Lower lobe of right lung (tissue), 2 donors: Measurements from ENCODE around the gene PAK6. TPM values are rescaled to one million over a fixed set of nuclear protein-coding genes. Genes with fewer than 3 reads are reported as not detected.

Source experiments
- ATAC-seq, 2 donors: fragments of 200-7000 bp; cut with Tn5 transposase; one replicate each; pipeline ENCODE4 v1.9.1; 2020 to 2022; ENCODE audit warnings: mild to moderate bottlenecking in 2 of 2, moderate library complexity in 2 of 2
- DNase-seq: peaks from one replicate; pipeline ENCODE4 v3.0.0-alpha.2; 2020
- H3K27ac ChIP-seq: fragments of 200-600 bp; one replicate; pipeline ENCODE4 v1.8.0; 2022
- H3K27me3 ChIP-seq: fragments of 200-600 bp; one replicate; pipeline ENCODE4 v1.8.0; 2022; ENCODE audit warnings: low read depth
- H3K36me3 ChIP-seq: fragments of 200-600 bp; one replicate; pipeline ENCODE4 v1.8.0; 2022; ENCODE audit warnings: mild to moderate bottlenecking
- H3K4me1 ChIP-seq: fragments of 200-600 bp; one replicate; pipeline ENCODE4 v1.8.0; 2022
- H3K4me3 ChIP-seq: fragments of 200-600 bp; one replicate; pipeline ENCODE4 v1.8.0; 2022; ENCODE audit warnings: mild to moderate bottlenecking
- H3K9me3 ChIP-seq: fragments of 200-600 bp; one replicate; pipeline ENCODE4 v1.8.0; 2022
- CTCF ChIP-seq: fragments of 200-600 bp; IDR thresholded peaks from one replicate; pipeline ENCODE4 v1.8.0; 2022; ENCODE audit warnings: antibody characterized with exemption, mild to moderate bottlenecking
- intact Hi-C: fragments of 100-400 bp; cut with DNase I; formaldehyde crosslinking; loops from one replicate; pipeline ENCODE4 v1.11.0; 2022
- total RNA-seq: library from RNA; stranded (reverse); fragmentation: NEBNext Ultra II Directional; extraction: Animal tissue kit (Norgen Biotek cat#: 25700); gene quantifications from one replicate; pipeline ENCODE4 v1.2.1, GENCODE V29; 2021
- donor health status: DM: no; HTN: yes; CAD: no; lungs with severe emphysema.

The PAK6 gene
- total RNA-seq, 1 donor from 2014 or later, result 5.6 TPM

DNA sequence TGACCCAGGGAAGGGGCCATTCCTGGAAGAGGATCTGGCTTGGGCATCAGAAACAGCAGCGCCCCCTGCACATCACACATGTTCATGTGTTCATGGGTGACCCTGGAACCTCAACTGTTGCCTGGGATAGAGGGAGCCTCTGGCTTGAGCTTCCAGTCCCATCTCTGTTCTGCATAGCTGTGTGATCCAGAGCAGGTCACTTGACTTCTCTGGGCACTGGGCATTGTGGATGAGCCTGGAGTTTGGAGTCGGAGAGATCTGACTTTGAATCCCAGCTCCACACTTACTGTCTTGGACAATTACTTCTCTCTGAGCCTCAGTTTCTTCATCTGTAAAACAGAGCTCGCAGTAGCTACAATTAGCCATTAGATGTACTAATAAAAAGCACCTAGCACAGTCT lies 15.6 kb downstream of the PAK6 start:
- no peaks in the 10 kb centered on the region for H3K36me3 ChIP-seq
- peaks cover 22% of the 10 kb centered on the region for H3K4me1 ChIP-seq
- H3K27ac ChIP-seq, result no peak overlapping the region
- peaks cover 17% of the 10 kb centered on the region for H3K27me3 ChIP-seq
- H3K4me3 ChIP-seq, result no peak overlapping the region
- H3K9me3 ChIP-seq, result no peaks in the 10 kb centered on the region
- no peak for DNase-seq
- intact Hi-C loops, result no loop called here
- ATAC-seq, result no peak
- no peak for TF ChIP-seq CTCF

- no peaks in the 10 kb centered on the region for H3K36me3 ChIP-seq
- ATAC-seq, result no peak
- H3K27ac ChIP-seq, result no peak overlapping the region
- H3K4me3 ChIP-seq, result no peak overlapping the region
- intact Hi-C loops, result no loop called here
- no peaks in the 10 kb centered on the region for H3K9me3 ChIP-seq
- peaks cover 22% of the 10 kb centered on the region for H3K4me1 ChIP-seq
- TF ChIP-seq CTCF, result no peak
- no peak for DNase-seq
- H3K27me3 ChIP-seq, result peaks cover 17% of the 10 kb centered on the region
Measured at GRCh38 chr15:40255033-40255432, 16.2 kb downstream of the PAK6 start.

- intact Hi-C loops, result no loop called here
- DNase-seq, result no peak
- H3K36me3 ChIP-seq, result no peaks in the 10 kb centered on the region
Measured at GRCh38 chr15:40256638-40257235, 17.9 kb downstream of the PAK6 start.

DNA sequence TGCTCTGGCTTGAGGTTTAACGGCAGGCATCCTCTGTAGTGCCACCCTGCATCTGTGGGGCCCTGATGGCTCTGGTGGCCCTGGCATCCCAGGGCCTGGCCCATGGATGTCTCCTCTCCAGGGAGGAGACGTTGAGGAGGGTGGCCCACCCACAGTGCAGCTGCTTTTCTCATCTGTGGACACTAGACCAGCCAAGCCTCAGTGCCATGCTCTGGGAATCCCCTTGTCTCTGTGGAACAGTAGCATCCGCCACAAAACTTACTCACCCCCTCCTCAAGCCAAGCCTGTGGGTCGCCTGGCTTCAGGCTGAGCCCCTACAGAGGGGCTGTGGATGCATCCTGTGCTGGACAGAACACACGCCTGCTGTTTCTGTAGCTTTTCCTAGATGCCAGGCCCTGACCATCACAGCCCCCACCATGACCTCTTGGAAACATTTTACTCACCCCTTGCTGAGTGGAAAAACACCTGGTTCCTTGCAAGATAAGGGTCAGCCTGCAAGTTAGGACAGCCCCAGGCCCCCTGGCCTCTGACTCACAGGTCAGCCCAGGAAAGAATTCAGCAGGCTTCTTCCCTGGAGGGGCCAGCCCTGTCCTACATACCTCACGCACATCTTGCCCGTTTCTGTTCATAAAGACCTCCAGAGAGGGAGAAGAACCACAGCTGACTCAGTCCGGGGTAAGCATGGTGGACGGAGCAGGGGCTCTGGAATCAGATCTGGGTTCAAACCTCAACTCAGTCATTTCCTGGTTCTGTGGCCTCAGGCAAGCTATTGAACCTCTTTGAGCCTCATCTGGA lies 19.0 kb downstream of the PAK6 start:
- intact Hi-C loops, result no loop called here
- Histone ChIP-seq H3K4me3 (no peak overlapping the region), H3K27me3 (peaks cover 9% of the 10 kb centered on the region), H3K4me1 (peaks cover 13% of the 10 kb centered on the region), H3K27ac (no peak overlapping the region), H3K9me3 (no peaks in the 10 kb centered on the region), H3K36me3 (no peaks in the 10 kb centered on the region)
- DNase-seq (no peak), ATAC-seq (no peak)
- TF ChIP-seq CTCF, result no peak

More at GRCh38 chr15:40256638-40257235, 17.9 kb downstream of the PAK6 start:
- no peak overlapping the region for H3K4me3 ChIP-seq
- H3K27ac ChIP-seq, result no peak overlapping the region
- H3K9me3 ChIP-seq, result no peaks in the 10 kb centered on the region
- ATAC-seq, result no peak
- peaks cover 22% of the 10 kb centered on the region for H3K4me1 ChIP-seq
- no peak for TF ChIP-seq CTCF
- peaks cover 17% of the 10 kb centered on the region for H3K27me3 ChIP-seq

DNA sequence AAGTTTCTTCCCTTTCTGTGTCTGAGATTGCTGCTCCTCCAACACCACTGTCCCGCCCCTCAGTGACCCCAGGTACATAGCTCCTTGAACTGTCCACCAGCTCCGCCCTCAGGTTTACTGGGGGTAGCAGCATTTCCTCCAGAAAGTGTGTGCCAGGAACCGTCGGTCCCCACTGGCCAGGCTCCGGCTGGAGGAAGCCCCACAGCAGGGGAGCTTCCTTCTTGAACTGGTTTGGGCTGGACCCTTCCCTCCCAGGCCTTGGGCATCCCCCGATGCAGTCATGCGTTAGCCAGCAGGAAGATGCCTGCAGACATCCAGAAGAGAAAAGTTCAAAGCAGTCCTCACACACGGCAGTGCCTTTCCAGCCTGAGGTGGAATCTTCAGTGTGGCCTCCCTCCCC lies 19.7 kb downstream of the PAK6 start:
- Histone ChIP-seq H3K4me1 (peaks cover 6% of the 10 kb centered on the region), H3K27me3 (peaks cover 2% of the 10 kb centered on the region), H3K9me3 (no peaks in the 10 kb centered on the region), H3K27ac (no peak overlapping the region), H3K4me3 (no peak overlapping the region), H3K36me3 (no peaks in the 10 kb centered on the region)
- TF ChIP-seq CTCF, result no peak
- intact Hi-C loops, result no loop called here
- no peak for DNase-seq
- ATAC-seq, result no peak
